CD4-positive, CD25-positive, alpha-beta regulatory T cell (primary cell): Measurements from ENCODE around the gene CYTH3. TPM values are rescaled to one million over a fixed set of nuclear protein-coding genes. Genes with fewer than 3 reads are reported as not detected.

Experiments
- ATAC-seq, 2 donors: fragments of 150-1000 bp; cut with Tn5 transposase; one replicate each; pipeline ENCODE4 v1.10.0; 2021; ENCODE audit warnings: low read depth in 2 of 2, moderate number of reproducible peaks in 2 of 2, moderate library complexity in 1 of 2
- DNase-seq, 3 donors: peaks; one replicate each; pipeline versions ENCODE4 v3.0.0 to v3.0.0-alpha.2; 2012 to 2022; ENCODE audit warnings: mixed read lengths in 1 of 3
- H3K27ac ChIP-seq: one replicate; pipeline ENCODE4 v1.7.0; 2013; ENCODE audit warnings: mild to moderate bottlenecking, low read length; ENCODE audit not compliant: insufficient read depth, poor library complexity, severe bottlenecking
- H3K27me3 ChIP-seq: one replicate; pipeline ENCODE4 v1.7.0; 2013; ENCODE audit warnings: low read length; ENCODE audit not compliant: control insufficient read depth, insufficient read depth
- H3K36me3 ChIP-seq: one replicate; pipeline ENCODE4 v1.7.0; 2013; ENCODE audit warnings: mild to moderate bottlenecking, low read length, moderate library complexity; ENCODE audit not compliant: control insufficient read depth, insufficient read depth
- H3K4me1 ChIP-seq: 2 replicates; pipeline ENCODE4 v1.7.0; 2013; ENCODE audit warnings: mild to moderate bottlenecking, low read length; ENCODE audit not compliant: insufficient read depth, control insufficient read depth, poor library complexity, severe bottlenecking
- H3K4me3 ChIP-seq: one replicate; pipeline ENCODE4 v1.7.0; 2013; ENCODE audit warnings: low read depth, mild to moderate bottlenecking, low read length, moderate library complexity
- H3K9me3 ChIP-seq, 2 experiments: 1 replicate in 1 of 2; 2 replicates in 1 of 2; pipeline ENCODE4 v1.7.0; 2013; ENCODE audit warnings: low read length in 2 of 2, mild to moderate bottlenecking in 1 of 2, moderate library complexity in 1 of 2; ENCODE audit not compliant: control insufficient read depth in 2 of 2
- H3K27ac Mint-ChIP-seq, 3 donors: one replicate each; pipeline ENCODE4 v1.8.0; 2020 to 2022; ENCODE audit warnings: mild to moderate bottlenecking in 3 of 3, mixed read lengths in 3 of 3, moderate library complexity in 2 of 3
- H3K27me3 Mint-ChIP-seq: one replicate; pipeline ENCODE4 v1.8.0; 2022; ENCODE audit warnings: mild to moderate bottlenecking, mixed read lengths
- H3K36me3 Mint-ChIP-seq: one replicate; pipeline ENCODE4 v1.8.0; 2020; ENCODE audit warnings: mixed read lengths
- H3K4me1 Mint-ChIP-seq, 4 donors: one replicate each; pipeline ENCODE4 v1.8.0; 2020 to 2022; ENCODE audit warnings: mixed read lengths in 4 of 4, mild to moderate bottlenecking in 1 of 4
- H3K4me3 Mint-ChIP-seq, 4 donors: one replicate each; pipeline ENCODE4 v1.8.0; 2020 to 2022; ENCODE audit warnings: mild to moderate bottlenecking in 4 of 4, mixed read lengths in 4 of 4, moderate library complexity in 3 of 4
- H3K9me3 Mint-ChIP-seq, 7 donors: one replicate each; pipeline ENCODE4 v1.8.0; 2020 to 2022; ENCODE audit warnings: mixed read lengths in 7 of 7, mild to moderate bottlenecking in 3 of 7, moderate library complexity in 2 of 7
- polyA plus RNA-seq, 4 donors: library from polyadenylated mRNA; unstranded; fragments of 300-500 nt; fragmentation: Illumina TruSeq; gene quantifications; one replicate each; pipeline ENCODE4 v1.2.3, GENCODE V29; 2021
- total RNA-seq: library from RNA; stranded (reverse); gene quantifications from one replicate; pipeline ENCODE4 v1.2.3, GENCODE V29; 2022

The CYTH3 gene
- total and polyA plus RNA-seq, 5 donors from 2014 or later, result 1.4 to 14.3 (median 3.8) TPM

DNA sequence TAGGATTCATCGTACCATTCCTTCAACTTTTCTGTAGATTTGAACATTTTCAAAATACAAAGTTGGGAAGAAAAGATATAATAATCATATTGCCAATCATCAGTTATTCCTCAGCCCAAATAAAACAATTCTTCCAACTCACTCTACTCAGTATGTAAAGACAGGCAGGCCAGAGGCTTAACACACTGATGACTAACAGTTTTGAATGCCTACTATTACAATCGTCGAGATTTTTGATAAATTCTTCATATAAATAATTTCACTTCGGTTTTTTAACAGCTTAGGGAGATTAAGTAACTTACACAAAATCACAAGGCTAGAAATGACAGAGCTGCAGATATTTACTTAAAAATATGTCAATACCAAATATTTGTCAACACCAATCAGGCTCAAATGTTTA lies 17.6 kb downstream of the CYTH3 start:
- no peak overlapping the region for H3K27ac Mint-ChIP-seq
- no peaks in the 10 kb centered on the region for H3K9me3 ChIP-seq
- peaks cover 29% of the 10 kb centered on the region for H3K4me1 ChIP-seq
- H3K36me3 ChIP-seq, result no peaks in the 10 kb centered on the region
- no peaks in the 10 kb centered on the region for H3K27me3 Mint-ChIP-seq
- no peak overlapping the region for H3K4me3 ChIP-seq
- H3K27me3 ChIP-seq, result no peaks in the 10 kb centered on the region
- peaks cover 32 to 62% (median 47%) of the 10 kb centered on the region in 4 donors for H3K4me1 Mint-ChIP-seq
- no peak for ATAC-seq
- H3K4me3 Mint-ChIP-seq, result no peak overlapping the region
- H3K36me3 Mint-ChIP-seq, result no peaks in the 10 kb centered on the region
- no peak overlapping the region for H3K27ac ChIP-seq
- DNase-seq, result no peak
- H3K9me3 Mint-ChIP-seq, result no peaks in the 10 kb centered on the region

DNA sequence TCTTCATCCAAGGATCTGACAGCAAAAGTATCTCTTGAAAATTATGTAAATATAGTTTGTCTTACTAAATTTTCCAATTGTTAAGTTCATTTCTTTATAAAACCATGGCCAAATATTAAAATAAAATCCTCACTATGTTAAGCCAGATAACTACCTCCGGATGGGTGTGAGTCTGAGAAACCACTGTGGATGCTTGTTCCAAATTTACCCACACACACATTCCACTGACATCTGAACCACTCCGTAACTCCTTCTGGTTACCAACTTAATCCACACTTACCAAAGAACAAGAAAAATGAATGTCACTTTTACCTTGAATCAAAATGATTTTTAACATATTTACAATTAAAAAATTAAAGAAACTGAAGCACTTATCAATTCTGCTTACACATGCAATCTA lies 19.7 kb downstream of the CYTH3 start:
- DNase-seq (no peak), ATAC-seq (no peak)
- no peak overlapping the region for H3K4me3 ChIP-seq
- no peaks in the 10 kb centered on the region for H3K9me3 ChIP-seq
- H3K36me3 Mint-ChIP-seq, result no peaks in the 10 kb centered on the region
- H3K27me3 Mint-ChIP-seq, result no peaks in the 10 kb centered on the region
- peaks cover 0 to 2% (median 0%) of the 10 kb centered on the region in 7 donors for H3K9me3 Mint-ChIP-seq
- no peak overlapping the region for H3K27ac Mint-ChIP-seq
- H3K4me1 ChIP-seq, result peaks cover 12% of the 10 kb centered on the region
- H3K4me1 Mint-ChIP-seq, result peaks cover 26 to 44% (median 36%) of the 10 kb centered on the region in 4 donors
- no peak overlapping the region for H3K27ac ChIP-seq
- no peaks in the 10 kb centered on the region for H3K27me3 ChIP-seq
- H3K36me3 ChIP-seq, result no peaks in the 10 kb centered on the region
- no peak overlapping the region for H3K4me3 Mint-ChIP-seq

DNA sequence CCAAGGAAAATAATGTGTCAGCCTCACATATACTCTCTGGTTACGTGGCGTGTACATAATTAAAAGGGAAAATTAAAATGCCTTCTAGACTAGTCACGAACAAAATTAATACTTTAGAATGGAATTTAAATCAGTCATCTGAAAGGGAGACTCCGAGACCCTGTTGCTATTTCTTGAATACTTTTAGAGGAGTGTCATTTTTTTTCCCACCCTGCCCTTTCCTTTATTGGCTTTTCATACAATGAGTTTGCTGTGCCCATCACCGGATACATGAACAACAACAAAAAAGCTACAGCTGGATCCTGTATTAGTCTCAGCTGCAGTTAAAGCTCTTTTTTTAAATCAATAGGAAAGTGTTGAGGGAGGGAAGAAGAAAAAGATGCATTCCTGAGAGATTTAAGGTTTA lies 20.1 kb downstream of the CYTH3 start:
- H3K4me3 Mint-ChIP-seq, result no peak overlapping the region
- Histone ChIP-seq H3K4me1 (peaks cover 8% of the 10 kb centered on the region), H3K27ac (no peak overlapping the region), H3K4me3 (no peak overlapping the region), H3K27me3 (no peaks in the 10 kb centered on the region), H3K9me3 (no peaks in the 10 kb centered on the region), H3K36me3 (no peaks in the 10 kb centered on the region)
- no peak for DNase-seq
- H3K27ac Mint-ChIP-seq, result no peak overlapping the region
- ATAC-seq, result no peak
- peaks cover 22 to 40% (median 32%) of the 10 kb centered on the region in 4 donors for H3K4me1 Mint-ChIP-seq
- no peaks in the 10 kb centered on the region for H3K36me3 Mint-ChIP-seq
- H3K9me3 Mint-ChIP-seq, result peaks cover 0 to 2% (median 0%) of the 10 kb centered on the region in 7 donors
- no peaks in the 10 kb centered on the region for H3K27me3 Mint-ChIP-seq

DNA sequence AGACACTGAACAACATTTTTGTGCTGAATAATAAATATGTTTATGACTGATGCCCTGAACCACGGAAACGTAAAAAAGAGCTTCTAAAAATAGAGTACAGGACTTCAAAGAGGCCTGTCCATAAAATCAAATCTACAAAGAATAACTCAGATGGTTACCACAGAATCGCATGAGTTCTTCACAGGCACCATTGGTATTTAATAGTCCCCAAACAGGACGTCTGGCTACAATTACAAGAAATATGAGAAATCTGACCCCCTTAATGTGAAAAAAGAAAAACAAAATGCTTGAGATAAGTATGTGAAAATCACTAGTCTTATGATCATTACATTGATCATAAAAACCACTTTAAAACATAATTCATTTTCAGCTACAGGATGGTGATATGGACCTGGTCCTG lies 20.8 kb downstream of the CYTH3 start:
- Histone ChIP-seq H3K27ac (no peak overlapping the region), H3K9me3 (no peaks in the 10 kb centered on the region), H3K4me3 (no peak overlapping the region), H3K36me3 (no peaks in the 10 kb centered on the region), H3K27me3 (no peaks in the 10 kb centered on the region), H3K4me1 (peaks cover 1% of the 10 kb centered on the region)
- Mint-ChIP-seq H3K36me3 (no peaks in the 10 kb centered on the region), H3K9me3 (peaks cover 0 to 2% (median 0%) of the 10 kb centered on the region in 7 donors), H3K27ac (peak overlapping the region in 2 of 3 donors; percentile 5 to 16), H3K4me1 (peaks cover 15 to 36% (median 27%) of the 10 kb centered on the region in 4 donors), H3K4me3 (peak overlapping the region in 3 of 4 donors; percentile 9 to 23 (median 13)), H3K27me3 (no peaks in the 10 kb centered on the region)
- DNase-seq (no peak), ATAC-seq (no peak)

DNA sequence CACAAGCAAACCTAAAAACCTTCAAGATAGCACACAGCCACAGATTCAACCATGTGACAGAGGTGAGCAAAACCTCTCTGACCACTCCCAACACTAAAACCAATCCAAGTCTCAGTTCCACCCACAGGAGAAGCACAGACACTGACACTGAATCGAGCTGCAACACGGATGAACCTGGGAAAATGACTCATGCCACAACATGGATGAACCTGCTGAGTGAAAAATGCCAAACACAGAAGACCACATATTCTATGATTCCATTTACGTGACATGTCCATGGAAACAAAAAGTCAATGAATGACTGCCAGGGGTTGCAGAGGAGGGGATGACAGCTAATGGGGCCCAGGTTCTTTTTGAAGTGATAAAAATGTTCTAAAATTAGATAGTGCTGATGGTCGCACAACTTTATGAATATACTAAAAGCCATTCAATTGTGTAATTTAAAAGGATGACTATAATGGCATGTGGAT lies 22.0 kb downstream of the CYTH3 start:
- H3K4me3 Mint-ChIP-seq, result peak overlapping the region in 1 of 4 donors; percentile 11
- Histone ChIP-seq H3K4me1 (no peaks in the 10 kb centered on the region), H3K27ac (no peak overlapping the region), H3K36me3 (no peaks in the 10 kb centered on the region), H3K9me3 (no peaks in the 10 kb centered on the region), H3K27me3 (no peaks in the 10 kb centered on the region), H3K4me3 (no peak overlapping the region)
- peaks cover 11 to 29% (median 22%) of the 10 kb centered on the region in 4 donors for H3K4me1 Mint-ChIP-seq
- H3K27me3 Mint-ChIP-seq, result no peaks in the 10 kb centered on the region
- H3K27ac Mint-ChIP-seq, result peak overlapping the region in 2 of 3 donors; percentile 31 to 44
- no peaks in the 10 kb centered on the region for H3K36me3 Mint-ChIP-seq
- ATAC-seq, result no peak
- DNase-seq, result no peak
- peaks cover 0 to 2% (median 0%) of the 10 kb centered on the region in 7 donors for H3K9me3 Mint-ChIP-seq

DNA sequence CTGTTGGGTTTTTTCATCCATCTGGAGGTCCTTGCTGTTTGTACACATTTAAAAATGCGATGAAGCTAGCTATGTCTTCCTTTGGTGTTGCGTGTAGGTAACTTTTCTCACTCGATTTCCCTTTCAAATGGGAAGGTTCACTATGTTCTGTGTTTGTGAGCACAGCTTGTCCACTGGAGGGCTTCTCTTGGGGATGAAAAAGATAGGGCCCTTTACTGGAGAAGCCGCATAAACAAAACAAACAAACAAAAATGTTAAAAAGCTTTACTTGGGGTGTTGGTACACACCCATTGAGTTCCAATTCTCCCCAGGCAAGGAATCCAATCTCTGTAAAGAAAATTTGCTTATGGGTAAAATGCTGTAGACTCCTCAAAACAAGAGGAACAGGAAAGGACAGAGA lies 23.4 kb downstream of the CYTH3 start:
- Histone ChIP-seq H3K27me3 (no peaks in the 10 kb centered on the region), H3K36me3 (no peaks in the 10 kb centered on the region), H3K27ac (no peak overlapping the region), H3K9me3 (no peaks in the 10 kb centered on the region), H3K4me1 (no peaks in the 10 kb centered on the region), H3K4me3 (no peak overlapping the region)
- Mint-ChIP-seq H3K4me1 (peaks cover 7 to 23% (median 20%) of the 10 kb centered on the region in 4 donors), H3K27ac (no peak overlapping the region), H3K27me3 (no peaks in the 10 kb centered on the region), H3K36me3 (no peaks in the 10 kb centered on the region), H3K9me3 (peaks cover 0 to 2% (median 0%) of the 10 kb centered on the region in 7 donors), H3K4me3 (no peak overlapping the region)
- ATAC-seq (no peak), DNase-seq (no peak)

DNA sequence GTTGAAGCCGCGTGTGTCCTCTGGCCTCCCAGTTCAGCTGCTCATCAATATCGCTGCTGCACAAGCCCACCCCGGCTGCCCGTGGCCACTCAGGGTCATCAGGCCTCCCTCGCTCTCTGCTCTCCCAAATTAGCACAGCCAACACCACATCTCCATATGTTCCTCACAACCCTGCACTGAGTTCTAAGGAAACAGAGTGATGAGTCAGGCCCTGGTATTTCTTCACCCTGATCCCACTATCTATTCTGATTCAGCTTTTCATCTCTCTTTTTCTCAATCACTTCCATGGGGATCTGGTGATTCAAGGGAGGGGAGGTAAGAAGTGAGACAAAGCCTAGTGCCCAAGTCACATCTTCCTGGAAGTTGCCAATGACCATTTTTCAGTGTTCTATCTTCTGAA lies 23.8 kb downstream of the CYTH3 start:
- H3K4me1 Mint-ChIP-seq, result peaks cover 7 to 23% (median 20%) of the 10 kb centered on the region in 4 donors
- ATAC-seq, result no peak
- H3K27me3 ChIP-seq, result no peaks in the 10 kb centered on the region
- H3K36me3 ChIP-seq, result no peaks in the 10 kb centered on the region
- H3K36me3 Mint-ChIP-seq, result no peaks in the 10 kb centered on the region
- H3K4me3 Mint-ChIP-seq, result no peak overlapping the region
- peak overlapping the region in 2 of 3 donors; percentile 12 to 57 for H3K27ac Mint-ChIP-seq
- no peaks in the 10 kb centered on the region for H3K9me3 ChIP-seq
- H3K27me3 Mint-ChIP-seq, result no peaks in the 10 kb centered on the region
- peaks cover 0 to 2% (median 0%) of the 10 kb centered on the region in 7 donors for H3K9me3 Mint-ChIP-seq
- H3K4me1 ChIP-seq, result no peaks in the 10 kb centered on the region
- H3K4me3 ChIP-seq, result no peak overlapping the region
- H3K27ac ChIP-seq, result no peak overlapping the region
- DNase-seq, result no peak

DNA sequence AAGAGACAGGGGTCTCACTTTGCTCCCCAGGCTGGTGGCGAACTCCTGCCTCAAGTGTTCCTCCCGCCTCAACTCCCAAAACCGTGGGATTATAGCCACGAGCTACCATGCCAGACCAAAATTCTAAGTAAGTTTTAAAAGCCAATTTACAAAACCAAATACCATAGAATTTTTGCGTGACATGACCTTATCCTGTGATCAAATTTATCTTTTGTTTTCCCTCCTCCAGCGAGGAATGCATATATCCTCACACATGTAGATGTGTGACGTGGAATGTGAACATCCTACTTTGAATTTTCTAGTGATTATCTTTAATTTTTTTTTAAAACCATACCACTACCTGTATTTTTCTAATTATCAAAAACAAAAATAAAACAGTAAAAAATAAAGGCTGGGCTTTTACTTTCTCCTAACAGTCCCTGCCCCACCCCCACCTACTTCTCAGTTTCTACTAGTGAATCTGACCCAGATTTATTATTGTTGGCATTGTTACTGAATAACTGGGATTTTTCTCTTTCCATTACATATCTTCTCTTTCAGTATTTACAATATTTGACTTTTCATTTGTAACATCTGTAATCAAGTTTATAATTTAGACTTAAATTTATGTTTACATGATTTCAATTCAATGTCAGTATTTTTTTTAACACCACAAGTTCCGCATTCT lies 26.0 kb downstream of the CYTH3 start:
- Histone ChIP-seq H3K36me3 (no peaks in the 10 kb centered on the region), H3K4me1 (no peaks in the 10 kb centered on the region), H3K27me3 (no peaks in the 10 kb centered on the region), H3K27ac (no peak overlapping the region), H3K9me3 (no peaks in the 10 kb centered on the region), H3K4me3 (no peak overlapping the region)
- H3K9me3 Mint-ChIP-seq, result peaks cover 0 to 2% (median 0%) of the 10 kb centered on the region in 7 donors
- H3K27me3 Mint-ChIP-seq, result no peaks in the 10 kb centered on the region
- no peak overlapping the region for H3K4me3 Mint-ChIP-seq
- peaks cover 5 to 14% (median 11%) of the 10 kb centered on the region in 4 donors for H3K4me1 Mint-ChIP-seq
- DNase-seq, result no peak
- ATAC-seq, result no peak
- no peak overlapping the region for H3K27ac Mint-ChIP-seq
- no peaks in the 10 kb centered on the region for H3K36me3 Mint-ChIP-seq
